ENCODE measurements around the gene RXFP4.

The RXFP4 gene

GRCh38 chr1:155954645-155955044, 13.2 kb downstream of the RXFP4 start:
- no peak for DNase-seq (ENCODE audit: low read depth in 1 of 2, low spot score in 1 of 2)

DNA sequence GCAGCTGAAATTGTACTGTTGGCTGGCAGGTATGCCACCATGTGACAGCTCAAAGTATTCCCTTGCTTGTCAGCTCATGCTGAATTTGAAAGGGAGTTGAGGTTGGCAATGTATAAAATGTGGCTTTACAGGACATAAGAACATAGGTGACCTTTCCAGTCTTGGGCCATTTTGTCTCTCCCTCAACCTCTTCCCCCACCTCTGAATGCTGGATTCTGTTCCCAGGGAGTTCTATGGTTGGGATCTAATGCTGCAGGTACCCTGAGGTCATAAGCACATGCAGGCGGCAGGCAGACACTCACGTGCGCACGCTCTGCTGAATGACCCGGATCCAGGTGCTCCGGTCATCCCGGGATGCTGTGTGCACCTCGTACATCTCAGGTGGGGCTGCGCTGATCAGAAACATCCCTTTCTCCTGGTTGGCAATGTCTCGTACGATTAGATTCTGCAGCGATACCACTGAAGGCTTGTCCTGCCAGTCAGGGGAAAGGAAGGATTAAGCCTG, 16.0 kb downstream of the RXFP4 start:
- no peak for DNase-seq (ENCODE audit: low read depth in 1 of 2, low spot score in 1 of 2)

- no peak for DNase-seq (ENCODE audit: low read depth in 1 of 2, low spot score in 1 of 2)
These were observed 18.8 kb downstream of the RXFP4 start for GRCh38 chr1:155960081-155960745.

- DNase-seq (ENCODE audit: low read depth in 1 of 2, low spot score in 1 of 2), result no peak
These were observed 20.5 kb downstream of the RXFP4 start for GRCh38 chr1:155961937-155962336.

- DNase-seq (ENCODE audit: low read depth in 1 of 2, low spot score in 1 of 2), result no peak
These were observed 21.3 kb downstream of the RXFP4 start for GRCh38 chr1:155962599-155963211.

- no peak for DNase-seq (ENCODE audit: low read depth in 1 of 2, low spot score in 1 of 2)
These were observed 22.8 kb downstream of the RXFP4 start for GRCh38 chr1:155964193-155964592.

GRCh38 chr1:155966135-155966534, 24.7 kb downstream of the RXFP4 start:
- no peak for DNase-seq (ENCODE audit: low read depth in 1 of 2, low spot score in 1 of 2)

DNA sequence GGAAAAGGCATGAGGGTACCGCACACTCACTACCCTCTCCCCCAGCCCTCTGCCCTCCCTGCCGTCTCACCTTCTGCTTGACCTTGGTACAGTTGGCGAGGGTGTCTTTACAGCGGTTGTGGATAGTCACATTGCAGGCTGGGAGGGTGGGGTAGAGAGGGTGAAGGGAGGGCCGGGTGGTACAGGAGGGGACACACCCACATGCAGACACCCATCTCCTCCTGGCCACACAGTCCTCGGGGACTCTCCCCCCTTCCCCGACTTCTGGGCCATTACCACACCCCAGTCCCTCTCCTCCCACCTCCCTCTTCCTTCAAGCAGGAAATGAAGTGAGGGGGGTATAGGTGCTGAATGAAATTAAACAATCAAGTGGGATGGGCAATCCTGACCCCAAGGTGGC, 25.3 kb downstream of the RXFP4 start:
- no peak for DNase-seq (ENCODE audit: low read depth in 1 of 2, low spot score in 1 of 2)

- no peak for DNase-seq (ENCODE audit: low read depth in 1 of 2, low spot score in 1 of 2)
These were observed 26.1 kb downstream of the RXFP4 start for GRCh38 chr1:155967341-155968050.

GRCh38 chr1:155968051-155968400, 26.6 kb downstream of the RXFP4 start:
- DNase-seq (ENCODE audit: low read depth in 1 of 2, low spot score in 1 of 2), result no peak

DNA sequence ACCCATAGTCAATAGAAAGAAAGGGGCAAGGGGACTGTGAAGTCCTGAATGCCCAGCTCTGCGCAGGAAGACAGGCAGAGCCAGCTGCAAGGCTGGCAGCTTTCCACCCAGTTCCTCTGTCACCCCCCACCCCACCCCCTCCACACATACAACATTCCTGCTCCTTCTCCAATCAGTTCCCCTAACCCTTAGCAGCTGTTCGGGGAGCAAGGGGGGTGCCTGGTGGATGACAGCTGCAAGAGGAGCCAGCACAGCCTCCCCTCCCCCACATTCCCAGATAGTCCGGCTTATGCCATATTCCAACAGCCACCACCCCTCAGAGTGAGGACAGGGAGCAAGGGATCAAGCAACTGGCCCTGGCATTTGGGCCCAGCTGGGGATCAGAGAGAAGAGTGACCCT, 27.2 kb downstream of the RXFP4 start:
- DNase-seq (ENCODE audit: low read depth in 1 of 2, low spot score in 1 of 2), result no peak

DNA sequence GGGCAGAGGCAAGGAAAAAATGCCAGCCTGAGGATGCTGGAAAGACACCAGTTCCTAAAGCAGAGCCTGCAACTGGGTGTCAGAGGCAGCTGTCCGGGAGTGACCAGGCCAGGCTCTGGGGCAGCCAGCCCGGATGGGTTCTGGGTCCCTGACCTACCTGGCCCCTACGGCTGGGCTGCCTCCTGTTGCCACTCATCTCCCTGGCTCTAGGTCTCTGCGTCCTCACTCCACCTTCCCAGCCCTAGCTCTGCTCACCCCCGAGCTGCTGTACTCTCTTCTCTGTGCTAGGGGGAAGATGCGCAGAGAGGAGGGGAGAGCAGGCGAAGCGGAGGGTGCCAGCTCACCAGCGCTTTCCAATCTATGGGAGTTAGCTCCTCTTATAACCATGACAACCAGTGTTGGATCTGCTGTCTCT, 27.9 kb downstream of the RXFP4 start:
- DNase-seq (ENCODE audit: low read depth in 1 of 2, low spot score in 1 of 2), result no peak

DNA sequence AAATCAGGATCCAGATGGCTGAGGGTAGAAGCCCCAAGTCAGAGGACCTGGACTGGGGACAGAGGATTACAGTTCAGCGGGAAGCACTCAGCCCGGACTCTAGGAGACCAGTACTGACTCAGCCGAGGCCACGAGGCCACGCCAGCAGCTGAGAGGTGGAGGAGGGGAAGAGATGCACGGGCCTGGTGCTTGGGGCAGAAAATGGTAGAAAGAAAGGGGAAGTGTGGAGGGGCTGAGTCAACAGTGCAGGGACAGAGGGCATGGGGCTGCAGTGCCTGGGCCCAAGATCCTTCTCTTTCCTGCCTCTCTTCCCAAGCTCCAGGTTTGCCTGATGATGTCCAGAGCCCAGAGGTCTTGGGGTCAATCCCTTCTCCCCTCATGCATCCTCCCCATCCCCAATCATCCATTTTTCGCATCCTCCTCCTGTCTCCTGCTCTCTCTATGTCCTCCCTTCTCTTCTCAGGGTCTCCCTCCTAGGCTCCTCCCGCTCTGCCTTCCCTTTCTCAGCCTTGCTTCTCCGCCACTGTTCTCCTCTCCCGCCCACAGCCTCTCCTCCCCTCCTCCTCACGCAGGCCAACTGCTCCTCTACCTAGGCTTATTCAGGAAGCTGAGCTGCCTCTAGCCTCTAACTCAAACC, 29.2 kb downstream of the RXFP4 start:
- no peak for DNase-seq (ENCODE audit: low read depth in 1 of 2, low spot score in 1 of 2)

- no peak for DNase-seq (ENCODE audit: low read depth in 1 of 2, low spot score in 1 of 2)
These were observed 30.7 kb downstream of the RXFP4 start for GRCh38 chr1:155971910-155972809.

GRCh38 chr1:155973723-155974122, 32.3 kb downstream of the RXFP4 start:
- DNase-seq (ENCODE audit: low read depth in 1 of 2, low spot score in 1 of 2), result no peak

GRCh38 chr1:155974208-155975115, 33.0 kb downstream of the RXFP4 start:
- no peak for DNase-seq (ENCODE audit: low read depth in 1 of 2, low spot score in 1 of 2)

GRCh38 chr1:155975375-155976061, 34.1 kb downstream of the RXFP4 start:
- no peak for DNase-seq (ENCODE audit: low read depth in 1 of 2, low spot score in 1 of 2)

DNA sequence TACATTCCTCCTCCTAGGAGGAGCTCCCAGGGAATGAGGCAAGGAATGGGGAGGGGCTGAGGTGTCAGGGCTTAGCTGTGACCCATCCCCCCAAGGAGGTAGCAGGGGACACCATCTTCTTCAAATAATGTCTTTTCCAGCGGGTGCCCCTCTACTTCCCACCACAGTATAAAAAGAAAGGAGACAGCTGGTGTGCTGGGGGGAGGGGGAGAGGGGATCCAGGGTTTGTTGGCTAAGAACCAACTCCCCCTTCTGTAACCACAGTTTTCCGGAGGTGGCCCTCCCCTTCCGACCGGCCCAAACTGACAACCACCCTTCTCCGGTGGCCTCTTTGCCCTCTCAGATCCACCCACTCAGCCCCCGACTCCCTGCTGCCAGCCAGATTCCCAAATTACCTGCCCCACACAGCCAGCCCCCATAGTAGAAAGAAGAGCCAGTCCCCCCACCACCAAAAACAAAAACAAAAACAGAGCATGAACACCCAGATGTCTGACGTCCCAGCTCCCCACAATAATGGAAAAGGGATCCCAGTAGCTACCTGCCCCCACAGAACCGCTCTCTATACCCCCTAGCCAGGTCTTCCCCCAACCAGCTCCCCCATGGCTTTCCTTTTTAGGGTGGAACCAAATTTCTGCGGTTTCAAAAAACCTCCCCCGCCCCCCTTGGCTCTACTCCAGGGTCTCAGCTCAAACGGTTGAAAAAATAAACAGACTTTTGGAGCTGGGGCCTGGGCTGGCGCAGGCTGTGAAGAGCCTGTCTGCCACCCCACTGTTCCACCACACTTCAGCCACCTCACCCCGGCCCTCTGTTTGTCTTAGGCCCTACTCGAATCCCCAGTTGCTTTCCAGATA, 34.8 kb downstream of the RXFP4 start:
- peak; percentile 47 to 50 for DNase-seq (ENCODE audit: low read depth in 1 of 2, low spot score in 1 of 2)

All from stimulated activated CD4-positive, alpha-beta T cell treated with anti-CD3 and anti-CD28 coated beads, Interleukin-15, amount 100 ng/mL, for 1 hour (primary cell).